Transverse colon (tissue), 4 donors: ENCODE data around the gene OR2J1. TPM values are rescaled to one million over a fixed set of nuclear protein-coding genes. Genes with fewer than 3 reads are reported as not detected.

Experiments
- DNase-seq: peaks from one replicate; pipeline ENCODE4 v3.0.0-alpha.2; 2019
- H3K27ac ChIP-seq, 4 donors: fragments of 200-600 bp; sonication (generic); 2 replicates each; pipeline ENCODE4 v1.5.1; 2016 to 2018; ENCODE audit warnings: inconsistent platforms in 4 of 4
- H3K27me3 ChIP-seq: fragments of 200-600 bp; sonication (generic); 2 replicates; pipeline ENCODE4 v1.5.1; 2017; ENCODE audit warnings: inconsistent platforms
- H3K36me3 ChIP-seq, 4 donors: fragments of 200-600 bp; sonication (generic); 2 replicates each; pipeline ENCODE4 v1.5.1; 2017 to 2019; ENCODE audit warnings: inconsistent platforms in 4 of 4
- H3K4me1 ChIP-seq, 4 donors: fragments of 200-600 bp; sonication (generic); 2 replicates each; pipeline ENCODE4 v1.5.1; 2017 to 2020; ENCODE audit warnings: inconsistent platforms in 4 of 4
- H3K4me3 ChIP-seq, 4 donors: fragments of 200-600 bp; sonication (generic); 1 replicate in 1 of 4; 2 replicates in 3 of 4; pipeline versions ENCODE4 v1.5.1 to v1.6.1; 2017 to 2019; ENCODE audit warnings: inconsistent platforms in 4 of 4
- H3K9me3 ChIP-seq, 2 donors: fragments of 200-600 bp; sonication (generic); 2 replicates each; pipeline ENCODE4 v1.5.1; 2017 to 2019; ENCODE audit warnings: inconsistent platforms in 2 of 2
- EP300 ChIP-seq: sonication (generic); formaldehyde crosslinking; IDR thresholded peaks from one replicate; pipeline ENCODE4 v1.6.1; 2017; ENCODE audit warnings: antibody characterized with exemption, low read depth
- POLR2A ChIP-seq: fragments of 450-650 bp; IDR thresholded peaks from one replicate; pipeline ENCODE4 v1.6.1; 2016; ENCODE audit warnings: antibody characterized with exemption, mild to moderate bottlenecking, moderate library complexity
- POLR2AphosphoS5 ChIP-seq, 3 donors: sonication (generic); formaldehyde crosslinking; IDR thresholded peaks; one replicate each; pipeline ENCODE4 v1.6.1; 2016; ENCODE audit warnings: antibody characterized with exemption in 3 of 3
- WGBS, 2 donors: methylation state at CpG; one replicate each; pipeline ENCODE4 v1.1.5; 2018; ENCODE audit warnings: low coverage in 1 of 2; 5-methylcytosine and 5-hydroxymethylcytosine counted together
- in situ Hi-C, 4 donors: fragments of 200-750 bp; cut with MboI; loops; one replicate each; pipeline versions ENCODE4 v1.15.0 to v1.15.1; 2017; ENCODE audit warnings: low sequenced_read_pairs in 3 of 4, low pct_ligation_motif_present in 1 of 4, low pct_unique_long_range_greater_than_20kb in 1 of 4
- intact Hi-C: fragments of 100-400 bp; cut with DNase I; formaldehyde crosslinking; loops from one replicate; pipeline ENCODE4 v1.15.1; 2023; ENCODE audit warnings: low total_unique reads
- total RNA-seq, 4 donors: library from RNA; depleted of rRNA; stranded (reverse); fragments of >200 nt; gene quantifications; one replicate each; pipeline ENCODE4 v1.1.0, GENCODE V29; 2016
- TF ChIP-seq, protein P1 (sequence below), 5 experiments: fragments of 200-600 bp in 3 of 5; fragments of 450-650 bp in 2 of 5; sonication (generic) in 3 of 5; IDR thresholded peaks; 1 replicate in 2 of 5; 2 replicates in 3 of 5; pipeline ENCODE4 v1.5.1; 2016 to 2017; ENCODE audit warnings: antibody characterized with exemption in 5 of 5, inconsistent platforms in 3 of 5, mild to moderate bottlenecking in 2 of 5, moderate library complexity in 1 of 5

OR2J1 gene
- total RNA-seq, 4 donors from 2014 or later = not detected

DNA sequence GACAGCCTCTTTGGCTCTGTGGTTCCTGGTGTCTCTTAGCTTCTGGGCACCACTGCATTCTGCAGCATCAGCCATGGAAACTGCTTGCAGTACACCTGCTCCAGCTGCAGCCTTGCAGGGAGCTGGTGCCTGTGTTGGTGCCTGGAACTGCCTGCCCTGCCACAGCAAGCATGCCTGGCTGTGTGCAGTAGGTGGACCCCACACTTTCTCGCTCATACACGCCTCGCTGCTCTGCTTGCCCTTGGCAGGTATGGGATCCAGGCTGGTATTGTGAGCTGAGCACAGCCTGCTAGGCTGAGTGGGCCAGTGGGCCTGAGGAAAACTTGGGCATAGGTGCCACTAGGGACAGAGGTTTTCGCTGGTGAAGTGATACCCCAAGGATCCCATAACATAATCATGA is 31.4 kb downstream of the OR2J1 start:
- no peak for DNase-seq
- WGBS, 2 donors = 80 to 91% methylated on average over 1 to 4 of the region's 4 CpGs
- in situ Hi-C loops (no loop called here), intact Hi-C loops (no loop called here)
- Histone ChIP-seq H3K27ac (no peak overlapping the region), H3K36me3 (no peaks in the 10 kb centered on the region), H3K27me3 (no peaks in the 10 kb centered on the region), H3K4me1 (no peaks in the 10 kb centered on the region), H3K4me3 (no peak overlapping the region), H3K9me3 (no peaks in the 10 kb centered on the region)
- TF ChIP-seq POLR2A = no peak
- TF ChIP-seq, protein P1, sequence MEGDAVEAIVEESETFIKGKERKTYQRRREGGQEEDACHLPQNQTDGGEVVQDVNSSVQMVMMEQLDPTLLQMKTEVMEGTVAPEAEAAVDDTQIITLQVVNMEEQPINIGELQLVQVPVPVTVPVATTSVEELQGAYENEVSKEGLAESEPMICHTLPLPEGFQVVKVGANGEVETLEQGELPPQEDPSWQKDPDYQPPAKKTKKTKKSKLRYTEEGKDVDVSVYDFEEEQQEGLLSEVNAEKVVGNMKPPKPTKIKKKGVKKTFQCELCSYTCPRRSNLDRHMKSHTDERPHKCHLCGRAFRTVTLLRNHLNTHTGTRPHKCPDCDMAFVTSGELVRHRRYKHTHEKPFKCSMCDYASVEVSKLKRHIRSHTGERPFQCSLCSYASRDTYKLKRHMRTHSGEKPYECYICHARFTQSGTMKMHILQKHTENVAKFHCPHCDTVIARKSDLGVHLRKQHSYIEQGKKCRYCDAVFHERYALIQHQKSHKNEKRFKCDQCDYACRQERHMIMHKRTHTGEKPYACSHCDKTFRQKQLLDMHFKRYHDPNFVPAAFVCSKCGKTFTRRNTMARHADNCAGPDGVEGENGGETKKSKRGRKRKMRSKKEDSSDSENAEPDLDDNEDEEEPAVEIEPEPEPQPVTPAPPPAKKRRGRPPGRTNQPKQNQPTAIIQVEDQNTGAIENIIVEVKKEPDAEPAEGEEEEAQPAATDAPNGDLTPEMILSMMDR (IDR thresholded peaks at IDR 0.05) = no peak
- TF ChIP-seq POLR2AphosphoS5 (IDR thresholded peaks at IDR 0.05) = no peak
- TF ChIP-seq EP300 = no peak

DNA sequence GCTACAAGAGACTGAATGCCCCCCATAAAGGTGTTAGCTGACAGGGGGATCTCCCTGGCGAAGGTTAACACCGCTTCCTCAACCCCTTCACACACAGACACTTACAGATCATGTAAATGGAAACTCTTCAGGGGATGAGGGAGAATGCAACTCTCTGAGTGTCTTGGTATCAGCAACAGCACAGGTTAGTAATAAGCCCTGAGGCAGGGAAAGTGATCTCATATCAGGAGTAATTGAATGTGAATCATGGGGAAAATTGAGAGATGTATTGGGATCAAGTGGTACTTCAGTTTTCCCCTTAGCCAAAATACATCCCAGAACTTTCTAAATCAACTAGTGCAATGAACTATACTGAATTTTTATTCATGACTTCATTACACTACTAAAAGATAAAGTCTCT is 32.4 kb downstream of the OR2J1 start:
- in situ Hi-C loops (no loop called here), intact Hi-C loops (no loop called here)
- WGBS, 2 donors = 84% methylated on average over 2 of the region's 2 CpGs; no CpG with 5 or more reads in 1 of the 2 donors
- no peak for DNase-seq
- no peak overlapping the region for H3K27ac ChIP-seq
- H3K4me3 ChIP-seq = no peak overlapping the region
- H3K27me3 ChIP-seq = no peaks in the 10 kb centered on the region
- H3K36me3 ChIP-seq = no peaks in the 10 kb centered on the region
- TF ChIP-seq POLR2AphosphoS5 (IDR thresholded peaks at IDR 0.05) = no peak
- TF ChIP-seq EP300 = no peak
- TF ChIP-seq, protein P1 (IDR thresholded peaks at IDR 0.05) = no peak
- TF ChIP-seq POLR2A = no peak
- no peaks in the 10 kb centered on the region for H3K9me3 ChIP-seq
- H3K4me1 ChIP-seq = no peaks in the 10 kb centered on the region

DNA sequence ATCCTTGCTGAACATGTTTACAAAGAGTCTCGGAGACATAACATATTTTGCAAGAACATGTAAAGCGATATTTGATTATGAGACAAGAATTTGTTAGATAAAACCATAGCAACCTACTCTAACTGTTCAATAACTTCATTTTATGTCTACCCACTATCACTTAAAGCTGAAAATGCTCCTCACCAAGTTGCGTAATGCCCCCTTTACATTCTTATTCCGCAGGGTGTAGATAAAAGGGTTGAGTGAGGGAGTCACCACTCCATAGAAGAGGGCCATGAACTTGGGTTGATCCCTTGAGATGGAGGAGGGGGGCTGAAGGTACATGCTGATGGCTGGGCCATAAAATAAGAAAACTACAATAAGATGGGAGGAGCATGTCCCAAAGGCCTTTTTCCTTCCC is 38.4 kb downstream of the OR2J1 start:
- no peak for DNase-seq
- no peaks in the 10 kb centered on the region for H3K36me3 ChIP-seq
- intact Hi-C loops = no loop called here
- no peaks in the 10 kb centered on the region for H3K4me1 ChIP-seq
- in situ Hi-C loops = no loop called here
- H3K9me3 ChIP-seq = no peaks in the 10 kb centered on the region
- TF ChIP-seq, protein P1 (IDR thresholded peaks at IDR 0.05) = no peak
- TF ChIP-seq EP300 (no peak), POLR2A (no peak), POLR2AphosphoS5 (IDR thresholded peaks at IDR 0.05) (no peak)
- no peaks in the 10 kb centered on the region for H3K27me3 ChIP-seq
- H3K4me3 ChIP-seq = no peak overlapping the region
- 83 to 87% methylated on average over 4 of the region's 4 CpGs for WGBS, 2 donors
- H3K27ac ChIP-seq = no peak overlapping the region

DNA sequence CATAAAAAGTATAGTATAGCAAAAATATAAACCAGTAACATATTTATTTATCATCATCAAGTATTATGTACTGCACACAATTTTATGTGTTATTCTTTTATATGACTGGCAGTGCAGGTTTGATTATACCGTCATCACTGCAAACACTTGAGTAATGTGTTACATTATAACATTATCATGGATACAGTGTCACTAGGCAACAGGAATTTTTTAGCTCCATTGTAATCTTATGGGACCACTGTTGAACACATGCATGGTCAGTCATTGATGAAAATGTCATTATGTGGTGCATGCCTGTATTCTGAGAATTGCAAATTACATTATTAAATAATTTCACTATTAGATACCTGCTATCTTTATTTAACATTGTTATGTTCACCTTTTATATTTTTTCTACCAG is 42.3 kb downstream of the OR2J1 start:
- no peak overlapping the region for H3K27ac ChIP-seq
- H3K36me3 ChIP-seq = no peaks in the 10 kb centered on the region
- H3K4me1 ChIP-seq = no peaks in the 10 kb centered on the region
- no peaks in the 10 kb centered on the region for H3K9me3 ChIP-seq
- 60 to 89% methylated on average over 1 of the region's 1 CpG for WGBS, 2 donors
- TF ChIP-seq POLR2AphosphoS5 (IDR thresholded peaks at IDR 0.05) (no peak), EP300 (no peak), POLR2A (no peak)
- TF ChIP-seq, protein P1 (IDR thresholded peaks at IDR 0.05) = no peak
- H3K27me3 ChIP-seq = no peaks in the 10 kb centered on the region
- H3K4me3 ChIP-seq = no peak overlapping the region
- in situ Hi-C loops = no loop called here
- intact Hi-C loops = no loop called here
- DNase-seq = no peak
